A549 (cell line): ENCODE data around the gene ASPN. TPM values are rescaled to one million over a fixed set of nuclear protein-coding genes. Genes with fewer than 3 reads are reported as not detected.

ENCODE experiments used
- ATAC-seq, 2 experiments: fragments of 200-7000 bp in 1 of 2; fragments of >200 bp in 1 of 2; cut with Nextera tagmentation in 1 of 2; cut with Tn5 transposase in 1 of 2; 3 replicates each; pipeline versions ENCODE4 v1.8.0 to v1.9.1; 2018 to 2020; ENCODE audit warnings: mild to moderate bottlenecking in 1 of 2, moderate library complexity in 1 of 2
- CTCF ChIA-PET: fragments of 300-600 bp; sonication (Branson Sonifier 250); formaldehyde crosslinking; extraction: SDS; loops from one replicate; lab custom pipeline; 2021; ENCODE audit warnings: antibody characterized with exemption, inconsistent platforms; lab: Yijun Ruan, JAX
- POLR2A ChIA-PET: fragments of 350-600 bp; formaldehyde crosslinking; extraction: SDS; loops from one replicate; lab custom pipeline; 2021; ENCODE audit warnings: antibody characterized with exemption, inconsistent platforms; lab: Yijun Ruan, JAX
- DNase-seq, 2 experiments: peaks; one replicate each; pipeline versions ENCODE4 v3.0.0 to v3.0.0-alpha.2; 2011 to 2016; ENCODE audit warnings: low read depth in 1 of 2, low spot score in 1 of 2
- FAIRE-seq: peaks from 2 replicates; lab custom pipeline; 2011; peaks lifted over from hg19 to GRCh38; lab: Jason Lieb, UNC
- H3K27ac ChIP-seq, 2 experiments: fragments of >200 bp; sonication (Bioruptor Twin); formaldehyde crosslinking; 3 replicates each; pipeline ENCODE4 v1.5.1; 2016 to 2017
- H3K4me1 ChIP-seq: fragments of >200 bp; sonication (Bioruptor Twin); formaldehyde crosslinking; 3 replicates; pipeline ENCODE4 v1.6.1; 2016
- H3K4me2 ChIP-seq: fragments of >200 bp; sonication (Bioruptor Twin); formaldehyde crosslinking; 3 replicates; pipeline ENCODE4 v1.6.1; 2016
- H3K4me3 ChIP-seq: fragments of >200 bp; sonication (Bioruptor Twin); formaldehyde crosslinking; 3 replicates; pipeline ENCODE4 v1.5.1; 2016
- H3K9me3 ChIP-seq: fragments of >200 bp; sonication (Bioruptor Twin); formaldehyde crosslinking; 3 replicates; pipeline ENCODE4 v1.6.1; 2016
- ATOH8 ChIP-seq: fragments of 250-450 bp; sonication (Bioruptor Pico); IDR thresholded peaks from 2 replicates; pipeline ENCODE4 v1.5.0; 2020; ENCODE audit warnings: low read depth, mild to moderate bottlenecking, moderate library complexity
- BCL3 ChIP-seq: fragments of >200 bp; sonication (Bioruptor Twin); formaldehyde crosslinking; IDR thresholded peaks from 3 replicates; pipeline ENCODE4 v1.6.1; 2016
- CBX8 ChIP-seq: fragments of 200-600 bp; sonication (generic); IDR thresholded peaks from 2 replicates; pipeline ENCODE4 v1.6.1; 2016
- CEBPB ChIP-seq, 2 experiments: fragments of >200 bp in 1 of 2; sonication (Bioruptor Twin) in 1 of 2; formaldehyde crosslinking in 1 of 2; IDR thresholded peaks; 2 replicates each; pipeline ENCODE4 v1.6.1; 2012 to 2016
- CHD4 ChIP-seq: fragments of 200-600 bp; sonication (generic); IDR thresholded peaks from 2 replicates; pipeline ENCODE4 v1.6.1; 2016; ENCODE audit warnings: antibody characterized with exemption, mild to moderate bottlenecking, borderline replicate concordance
- EHMT2 ChIP-seq: fragments of 200-600 bp; sonication (generic); IDR thresholded peaks from 2 replicates; pipeline ENCODE4 v1.6.1; 2016; ENCODE audit warnings: antibody characterized with exemption, low read depth, mild to moderate bottlenecking, moderate library complexity
- FOSL2 ChIP-seq, 2 experiments: fragments of 450-650 bp in 1 of 2; fragments of >200 bp in 1 of 2; sonication (Bioruptor Twin) in 1 of 2; formaldehyde crosslinking; IDR thresholded peaks; 2 replicates each; pipeline versions ENCODE4 v1.5.0 to v1.6.1; 2016 to 2020; ENCODE audit warnings: mild to moderate bottlenecking in 1 of 2, moderate library complexity in 1 of 2
- HDAC2 ChIP-seq: fragments of 200-600 bp; sonication (generic); IDR thresholded peaks from 2 replicates; pipeline ENCODE4 v1.6.1; 2016
- HES2 ChIP-seq: fragments of >200 bp; sonication (Bioruptor Twin); formaldehyde crosslinking; IDR thresholded peaks from 2 replicates; pipeline ENCODE4 v1.6.1; 2016
- HOXA7 ChIP-seq: fragments of 250-450 bp; sonication (Bioruptor Pico); IDR thresholded peaks from 2 replicates; pipeline ENCODE4 v1.5.0; 2020; ENCODE audit warnings: mild to moderate bottlenecking, moderate library complexity
- MAX ChIP-seq: IDR thresholded peaks from 2 replicates; pipeline ENCODE4 v1.6.1; 2012
- NR3C1 ChIP-seq: fragments of >200 bp; sonication (Bioruptor Twin); formaldehyde crosslinking; IDR thresholded peaks from 3 replicates; pipeline ENCODE4 v1.6.1; 2017
- POLR2AphosphoS2 ChIP-seq: conservative IDR thresholded peaks from 2 replicates; pipeline ENCODE4 v1.6.1; 2012; ENCODE audit warnings: low read length, improper control_type of control experiment, inconsistent platforms
- RARB ChIP-seq: fragments of 250-450 bp; sonication (Bioruptor Pico); IDR thresholded peaks from 2 replicates; pipeline ENCODE4 v1.8.0; 2021; ENCODE audit warnings: mild to moderate bottlenecking, moderate library complexity
- RNF2 ChIP-seq: fragments of 200-600 bp; sonication (generic); IDR thresholded peaks from 2 replicates; pipeline ENCODE4 v1.6.1; 2016; ENCODE audit warnings: low read depth, mild to moderate bottlenecking, antibody characterized with exemption, moderate library complexity, borderline replicate concordance
- SMC3 ChIP-seq: fragments of >200 bp; sonication (Bioruptor Twin); formaldehyde crosslinking; IDR thresholded peaks from 3 replicates; pipeline ENCODE4 v1.6.1; 2018; ENCODE audit warnings: inconsistent platforms
- TFCP2L1 ChIP-seq: fragments of 250-450 bp; sonication (Bioruptor Pico); IDR thresholded peaks from 2 replicates; pipeline ENCODE4 v1.5.0; 2021; ENCODE audit warnings: mild to moderate bottlenecking
- ZC3H11A ChIP-seq: fragments of 450-650 bp; IDR thresholded peaks from 2 replicates; pipeline ENCODE4 v1.6.1; 2014; ENCODE audit warnings: antibody characterized with exemption, mild to moderate bottlenecking
- ZSCAN20 ChIP-seq: fragments of 250-450 bp; sonication (Bioruptor Pico); IDR thresholded peaks from 2 replicates; pipeline ENCODE4 v1.8.0; 2022; ENCODE audit warnings: mild to moderate bottlenecking, moderate library complexity
- WGBS: methylation state at CpG from one replicate; pipeline ENCODE4 v1.1.6; 2017; ENCODE audit errors: missing lambda C conversion rate; 5-methylcytosine and 5-hydroxymethylcytosine counted together
- polyA plus RNA-seq, 4 experiments: library from polyadenylated mRNA; depleted of rRNA in 3 of 4; stranded (reverse); fragments of >200 nt; fragmentation: RNase III in 1 of 4; extraction: RNeasy Plus Mini Kit Qiagen cat#74134 plus additional on column Dnase treatment in 1 of 4; gene quantifications; 2 replicates in 3 of 4; 3 replicates in 1 of 4; pipeline ENCODE4 v1.2.3, GENCODE V29; 2011 to 2017

Gene ASPN
- polyA plus RNA-seq, 2 of the 4 experiments (the other 2 are of a cell fraction) = not detected

- Histone ChIP-seq H3K4me3 (no peak overlapping the region), H3K9me3 (no peaks in the 10 kb centered on the region), H3K27ac (no peak overlapping the region), H3K4me2 (no peak overlapping the region), H3K4me1 (no peaks in the 10 kb centered on the region)
- WGBS = 93% methylated on average over 2 of the region's 2 CpGs
- ChIA-PET POLR2A (no interaction called here), CTCF (no interaction called here)
- ATAC-seq (no peak), DNase-seq (no peak), FAIRE-seq (no peak)
- TF ChIP-seq CHD4 = no peak
- no peak for TF ChIP-seq TFCP2L1 (CRISPR knock-in tag)
- no peak for TF ChIP-seq BCL3
- no peak for TF ChIP-seq ZC3H11A
These were observed 45.1 kb upstream of the ASPN start for GRCh38 chr9:92527291-92527828.

- no peak for FAIRE-seq
- no peak for ATAC-seq
- H3K4me2 ChIP-seq = no peak overlapping the region
- TF ChIP-seq HDAC2 = no peak
- TF ChIP-seq NR3C1 = no peak
- TF ChIP-seq EHMT2 = no peak
- TF ChIP-seq POLR2AphosphoS2 = no peak
- no peak for TF ChIP-seq ATOH8
- no peak for TF ChIP-seq TFCP2L1 (CRISPR knock-in tag)
- TF ChIP-seq HOXA7 (CRISPR knock-in tag) = no peak
- TF ChIP-seq ZSCAN20 = no peak
- no peak for TF ChIP-seq RNF2
- TF ChIP-seq, all 56 proteins: peak for 0
- CTCF ChIA-PET = interaction anchor here (2.2 kb wide), 1 partner anchor 385 kb away, joined by 5 read pairs; no protein-coding TSS in a partner anchor
- Histone ChIP-seq H3K4me1 (no peaks in the 10 kb centered on the region), H3K4me3 (no peak overlapping the region), H3K27ac (no peak overlapping the region), H3K9me3 (no peaks in the 10 kb centered on the region)
- DNase-seq = no peak
- POLR2A ChIA-PET = no interaction called here
- 93% methylated on average over 5 of the region's 5 CpGs for WGBS
These were observed 43.0 kb upstream of the ASPN start for GRCh38 chr9:92525306-92525705.

- ChIA-PET POLR2A (no interaction called here), CTCF (interaction anchor here (2.2 kb wide), 1 partner anchor 385 kb away, joined by 5 read pairs; no protein-coding TSS in a partner anchor)
- Histone ChIP-seq H3K4me2 (no peak overlapping the region), H3K4me3 (no peak overlapping the region), H3K27ac (no peak overlapping the region), H3K9me3 (no peaks in the 10 kb centered on the region), H3K4me1 (no peaks in the 10 kb centered on the region)
- TF ChIP-seq RARB (CRISPR knock-in tag) = no peak
- TF ChIP-seq HES2 = no peak
- no peak for TF ChIP-seq FOSL2 (IDR thresholded peaks at IDR 0.05)
- TF ChIP-seq FOSL2 (CRISPR knock-in tag; IDR thresholded peaks at IDR 0.05) = no peak
- TF ChIP-seq SMC3 = no peak
- no peak for TF ChIP-seq BCL3
- no peak for TF ChIP-seq HOXA7 (CRISPR knock-in tag)
- TF ChIP-seq CEBPB (IDR thresholded peaks at IDR 0.05) = no peak
- TF ChIP-seq CBX8 = no peak
- TF ChIP-seq MAX = no peak
- FAIRE-seq (no peak), DNase-seq (no peak), ATAC-seq (no peak)
- 92% methylated on average over 1 of the region's 1 CpG for WGBS
These were observed 42.6 kb upstream of the ASPN start for GRCh38 chr9:92524881-92525280.
